ENCODE measurements around the gene RAB40B. TPM values are rescaled to one million over a fixed set of nuclear protein-coding genes. Genes with fewer than 3 reads are reported as not detected.

RAB40B gene
- total and polyA plus RNA-seq, 4 donors = 4.9 to 12.2 (median 9.1) TPM

GRCh38 chr17:82629748-82630147, 68.8 kb downstream of the RAB40B start:
- no peak for TF ChIP-seq CTCF (IDR thresholded peaks at IDR 0.05; ENCODE audit: control extremely low read depth, extremely low read depth)
- Histone ChIP-seq H3K4me3 (no peak overlapping the region), H3K27ac (ENCODE audit: low read depth in 1 of 2, low read length in 1 of 2) (no peak overlapping the region), H3K27me3 (ENCODE audit: control insufficient read depth in 3 of 3, insufficient read depth in 3 of 3, low read length in 2 of 3) (no peaks in the 10 kb centered on the region), H3K9me3 (ENCODE audit: control insufficient read depth in 4 of 4, insufficient read depth in 3 of 4, low read length in 3 of 4) (no peaks in the 10 kb centered on the region), H3K9ac (ENCODE audit: insufficient read depth in 1 of 2, low read length in 2 of 2) (no peak overlapping the region), H3K36me3 (ENCODE audit: control insufficient read depth in 4 of 4, insufficient read depth in 4 of 4, low read length in 4 of 4) (peaks cover 11 to 42% (median 20%) of the 10 kb centered on the region in 4 donors), H3K4me1 (ENCODE audit: control insufficient read depth in 5 of 5, insufficient read depth in 5 of 5, low read length in 5 of 5) (no peaks in the 10 kb centered on the region)
- DNase-seq = no peak
- WGBS, 2 donors = 91% methylated on average over 8 of the region's 8 CpGs
- ATAC-seq (ENCODE audit: insufficient read depth, low FRiP score) = no peak

- no peaks in the 10 kb centered on the region for H3K9me3 ChIP-seq (ENCODE audit: control insufficient read depth in 4 of 4, insufficient read depth in 3 of 4, low read length in 3 of 4)
- H3K36me3 ChIP-seq (ENCODE audit: control insufficient read depth in 4 of 4, insufficient read depth in 4 of 4, low read length in 4 of 4) = peaks cover 21 to 43% (median 24%) of the 10 kb centered on the region in 4 donors
- no peak for TF ChIP-seq CTCF (IDR thresholded peaks at IDR 0.05; ENCODE audit: control extremely low read depth, extremely low read depth)
- ATAC-seq (ENCODE audit: insufficient read depth, low FRiP score) = no peak
- no peak for DNase-seq
- no peak overlapping the region for H3K27ac ChIP-seq (ENCODE audit: low read depth in 1 of 2, low read length in 1 of 2)
- H3K4me1 ChIP-seq (ENCODE audit: control insufficient read depth in 5 of 5, insufficient read depth in 5 of 5, low read length in 5 of 5) = no peaks in the 10 kb centered on the region
- H3K9ac ChIP-seq (ENCODE audit: insufficient read depth in 1 of 2, low read length in 2 of 2) = no peak overlapping the region
- 93 to 94% methylated on average over 21 of the region's 21 CpGs for WGBS, 2 donors
- no peaks in the 10 kb centered on the region for H3K27me3 ChIP-seq (ENCODE audit: control insufficient read depth in 3 of 3, insufficient read depth in 3 of 3, low read length in 2 of 3)
- H3K4me3 ChIP-seq = no peak overlapping the region
Observed at GRCh38 chr17:82627405-82627804, 71.1 kb downstream of the RAB40B start.

GRCh38 chr17:82623707-82624106, 74.8 kb downstream of the RAB40B start:
- no peak overlapping the region for H3K27ac ChIP-seq (ENCODE audit: low read depth in 1 of 2, low read length in 1 of 2)
- H3K4me1 ChIP-seq (ENCODE audit: control insufficient read depth in 5 of 5, insufficient read depth in 5 of 5, low read length in 5 of 5) = no peaks in the 10 kb centered on the region
- TF ChIP-seq CTCF (IDR thresholded peaks at IDR 0.05; ENCODE audit: control extremely low read depth, extremely low read depth) = no peak
- DNase-seq (peak in 1 of 3 donors; percentile 11), ATAC-seq (ENCODE audit: insufficient read depth, low FRiP score) (no peak)
- WGBS, 2 donors = 31 to 72% methylated on average over 15 of the region's 15 CpGs
- peaks cover 32 to 50% (median 40%) of the 10 kb centered on the region in 4 donors for H3K36me3 ChIP-seq (ENCODE audit: control insufficient read depth in 4 of 4, insufficient read depth in 4 of 4, low read length in 4 of 4)
- no peak overlapping the region for H3K4me3 ChIP-seq
- H3K9ac ChIP-seq (ENCODE audit: insufficient read depth in 1 of 2, low read length in 2 of 2) = no peak overlapping the region
- H3K27me3 ChIP-seq (ENCODE audit: control insufficient read depth in 3 of 3, insufficient read depth in 3 of 3, low read length in 2 of 3) = no peaks in the 10 kb centered on the region
- H3K9me3 ChIP-seq (ENCODE audit: control insufficient read depth in 4 of 4, insufficient read depth in 3 of 4, low read length in 3 of 4) = no peaks in the 10 kb centered on the region

GRCh38 chr17:82619641-82620040, 78.9 kb downstream of the RAB40B start:
- Histone ChIP-seq H3K27ac (ENCODE audit: low read depth in 1 of 2, low read length in 1 of 2) (no peak overlapping the region), H3K36me3 (ENCODE audit: control insufficient read depth in 4 of 4, insufficient read depth in 4 of 4, low read length in 4 of 4) (peaks cover 33 to 53% (median 46%) of the 10 kb centered on the region in 4 donors), H3K27me3 (ENCODE audit: control insufficient read depth in 3 of 3, insufficient read depth in 3 of 3, low read length in 2 of 3) (no peaks in the 10 kb centered on the region), H3K4me1 (ENCODE audit: control insufficient read depth in 5 of 5, insufficient read depth in 5 of 5, low read length in 5 of 5) (no peaks in the 10 kb centered on the region), H3K4me3 (no peak overlapping the region), H3K9me3 (ENCODE audit: control insufficient read depth in 4 of 4, insufficient read depth in 3 of 4, low read length in 3 of 4) (no peaks in the 10 kb centered on the region), H3K9ac (ENCODE audit: insufficient read depth in 1 of 2, low read length in 2 of 2) (no peak overlapping the region)
- no peak for TF ChIP-seq CTCF (IDR thresholded peaks at IDR 0.05; ENCODE audit: control extremely low read depth, extremely low read depth)
- DNase-seq = no peak
- ATAC-seq (ENCODE audit: insufficient read depth, low FRiP score) = no peak
- WGBS, 2 donors = 82 to 84% methylated on average over 10 of the region's 10 CpGs
